GM21381 (cell line): ENCODE results near the gene CPLX3.

Experiments
- ATAC-seq: cut with Tn5 transposase; IDR thresholded peaks from one replicate; pipeline ENCODE4 v1.9.1; 2021; ENCODE audit warnings: mild to moderate bottlenecking, moderate library complexity; ENCODE audit not compliant: unreplicated experiment

Gene CPLX3

GRCh38 chr15:74843891-74844299 is 17.5 kb downstream of the CPLX3 start:
- ATAC-seq = no peak

DNA sequence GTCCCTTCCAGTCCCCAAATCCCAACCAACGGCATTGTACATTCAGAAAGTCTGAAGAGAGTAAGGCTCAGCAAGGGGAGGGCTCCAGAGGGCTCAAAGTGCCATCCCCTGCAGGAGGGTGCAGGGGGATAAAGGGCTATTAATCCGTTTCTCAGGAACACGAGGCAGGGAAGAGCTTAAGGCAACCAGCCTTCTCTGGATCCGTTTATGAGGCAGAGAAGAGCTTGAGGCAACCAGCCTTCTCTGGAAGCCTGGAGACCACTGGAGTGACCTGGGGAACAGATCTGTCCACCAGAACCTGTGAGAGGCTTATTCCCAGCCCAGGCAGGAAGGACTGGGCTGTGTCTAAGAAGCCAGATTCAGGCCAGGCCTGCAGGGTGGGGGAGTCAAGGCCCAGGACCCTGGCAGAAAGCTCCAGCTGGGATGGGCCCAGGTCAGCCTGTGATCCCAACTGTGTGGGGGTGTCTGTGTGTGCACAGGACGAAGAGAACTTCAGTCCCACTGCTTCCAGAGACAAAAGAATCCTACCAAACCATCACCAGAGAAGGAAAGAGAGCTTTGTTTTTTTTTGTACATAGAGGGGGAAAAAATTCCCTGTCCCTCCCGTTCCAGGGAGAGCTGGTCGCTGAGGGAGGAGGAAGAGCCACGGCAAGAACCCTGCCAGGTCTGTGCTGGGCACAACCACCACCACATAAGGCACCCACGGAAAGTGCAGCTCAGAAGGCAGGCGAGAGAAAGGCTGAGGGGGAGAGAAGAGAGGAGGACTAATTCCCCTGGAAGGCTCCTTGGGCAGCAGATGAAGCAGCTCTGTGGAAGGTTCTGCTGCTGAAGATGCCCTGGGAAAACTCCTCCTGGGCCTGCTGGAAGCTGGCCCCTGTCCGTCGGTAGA is 18.1 kb downstream of the CPLX3 start:
- no peak for ATAC-seq

DNA sequence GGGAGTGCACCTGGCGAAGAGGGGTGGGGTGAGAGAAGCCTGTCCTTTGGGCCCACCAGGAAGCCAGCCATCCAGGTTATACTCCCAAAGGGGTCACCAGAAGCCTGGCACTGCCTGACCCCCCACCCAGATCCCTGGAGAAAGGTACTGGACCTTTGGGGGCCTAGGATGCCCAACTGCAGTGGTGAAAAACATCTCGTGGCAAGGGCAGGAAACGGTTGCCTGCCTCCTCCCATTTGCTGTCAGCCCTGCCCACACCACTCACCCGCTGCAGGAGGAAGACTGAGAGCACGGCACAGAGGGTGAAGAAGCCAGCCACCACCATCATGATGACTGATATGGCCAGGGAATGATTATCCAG is 18.8 kb downstream of the CPLX3 start:
- ATAC-seq = no peak

GRCh38 chr15:74845581-74845980 is 19.2 kb downstream of the CPLX3 start:
- ATAC-seq = no peak

- no peak for ATAC-seq
These were observed 21.0 kb downstream of the CPLX3 start for GRCh38 chr15:74847432-74847831.

DNA sequence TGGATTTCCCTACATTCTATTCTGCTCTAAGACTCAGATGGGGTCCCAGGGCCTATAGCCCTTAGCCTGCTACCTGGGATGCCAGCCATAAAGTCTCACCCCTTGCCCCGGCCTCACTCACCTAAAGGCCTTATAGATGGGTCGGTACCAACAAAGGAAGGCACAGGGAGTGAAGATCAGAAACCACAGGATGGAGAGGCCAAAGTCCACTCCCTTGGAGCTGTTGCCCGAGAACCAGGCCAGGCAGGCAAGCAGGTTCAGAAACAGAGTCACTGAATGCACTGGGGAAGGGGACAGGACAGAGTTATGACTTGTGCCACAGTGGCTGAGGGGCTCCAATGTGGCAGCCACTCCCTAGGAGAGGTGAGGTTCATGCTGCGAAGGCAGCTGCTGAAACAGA is 24.0 kb downstream of the CPLX3 start:
- no peak for ATAC-seq

DNA sequence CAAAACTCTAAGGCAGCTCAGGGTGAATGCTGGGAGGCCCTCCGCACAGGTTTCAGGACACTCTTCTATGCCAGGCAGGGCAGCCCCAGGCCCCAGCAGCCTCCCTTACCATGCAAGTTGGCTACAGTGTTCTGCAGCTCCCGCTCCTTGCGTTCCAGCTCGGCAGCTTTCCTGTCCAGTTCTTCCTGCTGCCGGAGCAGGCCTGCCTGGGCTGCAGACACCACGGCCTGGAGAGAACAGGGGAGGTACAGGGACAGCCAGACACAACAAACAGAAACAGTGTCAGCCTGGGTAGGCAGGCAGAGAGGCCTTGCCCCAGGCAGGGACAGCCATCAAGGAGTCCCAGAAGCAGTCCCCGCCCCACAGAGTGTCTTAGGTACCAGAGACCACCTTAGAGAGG is 25.5 kb downstream of the CPLX3 start:
- ATAC-seq = no peak

DNA sequence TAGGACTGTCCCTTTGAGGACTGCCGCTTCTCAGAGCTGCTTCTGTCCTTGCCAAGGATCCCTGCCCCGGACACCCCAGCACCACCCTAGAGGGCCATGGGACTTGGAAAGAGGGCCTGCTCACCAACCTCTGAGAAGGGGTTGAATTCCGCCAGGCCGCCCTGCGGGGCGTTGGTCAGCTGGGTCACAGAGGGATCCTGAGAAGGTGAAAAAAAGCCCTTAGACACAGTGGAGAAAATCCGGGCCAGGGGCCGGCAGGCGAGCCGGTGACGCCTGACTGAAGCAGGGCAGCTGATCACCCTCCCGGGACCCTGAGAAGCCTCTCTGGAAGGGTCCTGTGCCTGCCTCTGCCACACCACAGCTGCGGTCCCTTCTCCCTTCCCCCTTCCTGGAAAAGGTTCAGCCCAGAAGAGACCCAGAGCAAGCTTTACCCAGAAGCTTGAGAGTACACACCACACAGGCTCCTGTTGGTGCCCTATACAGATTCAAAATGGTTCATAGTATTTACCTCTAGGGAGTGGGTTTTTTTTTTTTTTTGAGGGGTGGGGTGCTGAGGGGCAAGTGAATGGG is 28.1 kb downstream of the CPLX3 start:
- ATAC-seq = no peak

- ATAC-seq = no peak
These were observed 29.4 kb downstream of the CPLX3 start for GRCh38 chr15:74855857-74856256.

- ATAC-seq = no peak
These were observed 30.1 kb downstream of the CPLX3 start for GRCh38 chr15:74856537-74856936.

- peak; percentile 74 for ATAC-seq
These were observed 30.7 kb downstream of the CPLX3 start for GRCh38 chr15:74857082-74857655.

- no peak for ATAC-seq
These were observed 31.4 kb downstream of the CPLX3 start for GRCh38 chr15:74857671-74858368.

- ATAC-seq = no peak
These were observed 31.9 kb downstream of the CPLX3 start for GRCh38 chr15:74858369-74858740.

DNA sequence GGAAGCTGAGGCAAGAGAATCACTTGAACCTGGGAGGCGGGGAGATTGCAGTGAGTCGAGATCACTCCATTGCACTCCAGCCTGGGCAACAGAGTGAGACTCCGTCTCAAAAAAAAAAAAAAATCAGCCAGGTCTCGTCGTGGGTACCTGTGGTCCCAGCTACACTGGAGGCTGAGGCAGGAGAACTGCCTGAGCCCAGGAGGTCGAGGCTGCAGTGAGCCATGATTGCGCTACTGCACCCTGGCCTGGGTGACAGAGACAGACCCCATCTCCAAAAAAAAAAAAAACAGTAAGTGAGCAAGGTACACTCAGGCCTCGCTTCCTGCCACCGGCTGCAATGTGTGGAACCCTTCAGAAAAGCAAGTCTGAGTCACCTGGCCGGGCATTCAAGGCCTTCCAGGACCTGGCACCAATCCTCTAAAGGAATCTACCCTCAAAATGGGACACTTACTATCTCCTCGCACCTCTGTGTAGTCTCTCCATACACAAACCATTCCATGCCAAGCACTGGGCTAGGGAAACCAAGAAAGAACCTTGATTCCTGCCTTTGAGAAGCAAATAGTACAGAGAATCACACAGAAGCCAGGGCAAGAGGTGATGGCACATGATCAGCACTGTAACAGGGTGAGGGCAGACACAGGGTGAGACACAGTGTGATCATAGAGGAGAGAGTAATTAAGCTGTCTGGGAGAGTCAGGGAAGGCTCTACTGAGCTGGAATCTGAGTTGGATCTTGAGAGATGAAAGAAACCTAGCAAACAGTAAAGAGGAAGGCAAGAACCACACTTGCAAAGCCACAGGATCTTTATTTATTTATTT is 37.0 kb downstream of the CPLX3 start:
- no peak for ATAC-seq

DNA sequence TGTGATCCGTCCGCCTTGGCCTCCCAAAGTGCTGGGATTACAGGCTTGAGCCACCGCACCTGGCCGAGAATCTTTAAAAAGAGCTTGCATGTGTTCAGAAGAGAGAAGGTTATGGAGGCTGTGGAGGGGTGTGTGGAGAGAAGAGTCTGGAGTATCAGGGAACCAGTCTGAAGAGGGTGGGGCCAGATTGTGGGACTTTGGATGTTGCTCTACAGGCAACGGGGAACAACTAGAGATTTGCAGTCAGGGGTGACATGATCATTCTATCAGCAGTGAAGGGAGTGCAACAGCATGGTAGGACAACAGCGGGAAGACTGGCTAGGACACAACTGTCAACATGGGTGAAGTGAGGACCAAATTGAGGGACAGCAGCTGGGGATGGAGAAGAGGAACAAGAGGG is 37.9 kb downstream of the CPLX3 start:
- ATAC-seq = no peak

- ATAC-seq = no peak
These were observed 38.9 kb downstream of the CPLX3 start for GRCh38 chr15:74865316-74865715.

DNA sequence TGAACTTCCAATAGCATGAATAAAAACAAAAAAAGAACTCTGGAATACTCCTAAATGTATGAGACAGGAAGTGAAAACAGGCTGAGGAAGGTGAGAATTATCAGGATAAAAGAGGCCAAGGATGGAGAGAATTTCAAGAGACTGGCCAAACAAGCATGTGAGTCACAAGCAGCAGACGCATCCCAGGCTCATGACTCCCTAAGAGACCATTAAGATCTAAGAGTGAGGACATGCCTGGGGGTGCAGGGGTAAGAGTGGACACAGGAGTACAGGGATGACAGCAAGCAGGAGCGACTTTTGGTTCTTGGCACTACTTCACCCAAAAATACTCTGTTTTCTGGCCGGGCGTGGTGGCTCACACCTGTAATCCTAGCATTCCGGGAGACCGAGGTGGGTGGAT is 39.7 kb downstream of the CPLX3 start:
- no peak for ATAC-seq

GRCh38 chr15:74867466-74868038 is 41.1 kb downstream of the CPLX3 start:
- ATAC-seq = no peak

DNA sequence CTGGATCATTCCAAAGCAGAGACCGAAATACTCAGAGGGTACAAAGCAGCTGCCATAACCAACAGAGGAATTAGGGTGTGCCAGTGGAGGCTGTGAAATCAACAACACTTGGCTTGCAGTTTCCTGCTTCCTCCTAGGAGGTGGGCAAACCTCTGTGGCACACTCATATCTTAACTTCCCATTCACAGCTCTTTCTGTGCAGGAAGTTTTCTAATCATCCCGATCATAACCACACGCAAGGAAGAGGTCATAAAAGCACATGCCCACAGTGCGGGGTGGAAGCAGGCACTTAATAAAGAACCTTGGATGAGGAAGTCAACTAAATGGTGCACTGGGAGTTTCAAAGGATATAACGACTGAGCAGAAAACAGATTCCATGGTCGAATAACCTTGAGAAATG is 41.6 kb downstream of the CPLX3 start:
- ATAC-seq = no peak

GRCh38 chr15:74869372-74869725 is 42.9 kb downstream of the CPLX3 start:
- no peak for ATAC-seq
